GM19238 (cell line): ENCODE data around the gene CIAO2B.
"Not testable (repeated sequence)": the region's sequence is repeated elsewhere in the genome, so short reads cannot be mapped to it uniquely, and the experiment has no call there.

Experiments
- DNase-seq: peaks from one replicate; pipeline ENCODE4 v3.0.0; 2011; ENCODE audit warnings: low spot score; ENCODE audit not compliant: insufficient read length

CIAO2B gene

DNA sequence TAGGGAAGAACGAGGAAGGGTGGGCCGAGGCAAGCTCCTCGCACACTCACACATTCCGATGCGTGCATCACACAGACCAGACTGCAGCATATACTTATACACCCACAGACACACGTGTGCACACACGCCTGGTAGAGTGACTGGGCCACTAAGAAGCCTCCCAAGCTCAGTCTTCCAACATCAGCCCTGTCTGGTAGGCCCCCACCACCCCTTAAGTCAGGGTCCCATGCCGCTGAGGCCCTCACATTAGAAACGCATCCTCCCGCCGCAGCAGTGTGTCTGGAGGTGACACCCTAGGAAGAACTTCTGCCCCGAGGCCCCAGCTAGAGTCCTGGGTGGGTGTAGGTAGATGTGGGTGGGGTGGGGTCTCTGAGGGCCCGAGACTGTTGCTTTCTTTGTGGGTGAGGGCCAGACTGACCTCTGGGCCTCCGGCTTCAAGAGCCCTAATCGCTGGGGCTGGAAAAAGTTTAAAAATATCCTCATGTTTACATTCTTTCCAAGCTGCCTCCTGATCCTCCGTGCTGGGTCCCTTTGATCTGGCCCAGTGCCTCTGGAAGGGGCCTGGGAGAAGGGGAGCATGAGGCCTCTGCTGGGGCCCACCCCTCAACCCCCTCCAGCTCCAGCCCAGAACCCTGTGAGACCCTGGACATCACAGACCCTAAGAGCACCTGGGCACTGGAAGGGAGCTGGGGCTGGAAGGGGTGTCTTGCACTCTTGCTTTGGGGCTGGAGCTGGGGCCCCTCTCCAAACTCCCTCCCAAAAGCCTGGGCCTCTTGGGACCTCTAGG, 29.2 kb downstream of the CIAO2B start:
- no peak for DNase-seq

DNA sequence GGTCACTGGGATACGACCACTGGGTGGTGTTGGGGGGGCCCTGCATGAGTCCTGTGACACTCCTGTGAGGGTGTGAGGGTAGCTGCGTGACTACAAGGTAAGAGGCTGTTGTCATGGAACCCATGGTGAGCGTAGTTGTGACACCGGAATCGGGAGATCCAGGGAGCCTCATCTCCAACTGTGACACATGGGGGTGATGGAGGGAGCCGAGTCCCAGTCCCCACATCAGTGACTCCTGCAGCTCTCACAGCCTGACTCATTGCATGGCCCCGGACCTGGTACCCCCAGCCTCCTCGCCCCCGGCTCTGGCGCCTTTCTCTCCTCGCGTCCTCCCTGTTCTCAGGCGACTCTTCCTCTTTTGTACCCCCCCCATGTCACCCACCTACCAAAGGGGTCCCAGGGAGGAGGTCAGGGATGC, 29.8 kb downstream of the CIAO2B start:
- peak; percentile 2 for DNase-seq

DNA sequence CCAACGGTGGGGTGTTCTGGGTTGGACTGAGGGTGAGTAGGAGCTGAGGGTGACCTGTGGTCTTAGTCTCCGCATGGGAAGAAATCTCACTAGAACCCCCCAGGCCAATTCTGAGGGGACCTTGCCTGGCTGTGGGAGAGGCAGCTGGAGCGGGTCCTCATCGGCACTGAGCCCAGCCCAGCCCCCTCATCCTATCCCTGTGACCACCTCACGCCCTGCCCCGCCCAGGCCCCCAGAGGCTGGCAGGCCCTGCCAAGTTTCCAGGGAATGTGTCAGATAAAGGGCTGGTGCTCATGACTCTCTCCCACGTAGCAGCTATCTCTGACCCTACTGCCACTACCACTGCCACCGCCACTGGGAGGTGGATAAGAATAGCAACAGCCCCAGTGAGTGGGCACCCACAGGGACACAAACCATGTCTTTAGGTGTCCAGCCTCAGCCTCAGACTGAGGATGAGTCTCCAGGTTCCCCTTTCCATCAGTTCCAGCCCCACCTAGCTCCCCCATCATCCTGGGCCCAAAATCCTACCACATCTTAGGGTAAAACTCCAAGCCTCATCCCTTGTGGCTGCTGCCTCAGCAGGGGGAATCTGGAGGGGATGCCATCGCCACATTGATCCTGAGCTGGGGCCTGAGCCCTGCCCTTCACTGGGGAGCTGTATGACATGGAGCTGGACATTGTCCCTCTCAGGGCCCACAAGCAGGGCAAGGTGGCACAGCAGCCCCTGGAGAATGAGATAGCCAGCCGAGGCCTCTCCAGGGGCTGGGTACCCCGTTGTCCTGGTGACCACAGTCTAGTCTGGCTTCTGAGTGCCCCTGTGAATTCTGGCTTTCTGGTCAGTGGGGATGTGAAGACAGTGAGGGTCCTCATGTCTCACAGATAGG, 30.4 kb downstream of the CIAO2B start:
- no peak for DNase-seq

DNA sequence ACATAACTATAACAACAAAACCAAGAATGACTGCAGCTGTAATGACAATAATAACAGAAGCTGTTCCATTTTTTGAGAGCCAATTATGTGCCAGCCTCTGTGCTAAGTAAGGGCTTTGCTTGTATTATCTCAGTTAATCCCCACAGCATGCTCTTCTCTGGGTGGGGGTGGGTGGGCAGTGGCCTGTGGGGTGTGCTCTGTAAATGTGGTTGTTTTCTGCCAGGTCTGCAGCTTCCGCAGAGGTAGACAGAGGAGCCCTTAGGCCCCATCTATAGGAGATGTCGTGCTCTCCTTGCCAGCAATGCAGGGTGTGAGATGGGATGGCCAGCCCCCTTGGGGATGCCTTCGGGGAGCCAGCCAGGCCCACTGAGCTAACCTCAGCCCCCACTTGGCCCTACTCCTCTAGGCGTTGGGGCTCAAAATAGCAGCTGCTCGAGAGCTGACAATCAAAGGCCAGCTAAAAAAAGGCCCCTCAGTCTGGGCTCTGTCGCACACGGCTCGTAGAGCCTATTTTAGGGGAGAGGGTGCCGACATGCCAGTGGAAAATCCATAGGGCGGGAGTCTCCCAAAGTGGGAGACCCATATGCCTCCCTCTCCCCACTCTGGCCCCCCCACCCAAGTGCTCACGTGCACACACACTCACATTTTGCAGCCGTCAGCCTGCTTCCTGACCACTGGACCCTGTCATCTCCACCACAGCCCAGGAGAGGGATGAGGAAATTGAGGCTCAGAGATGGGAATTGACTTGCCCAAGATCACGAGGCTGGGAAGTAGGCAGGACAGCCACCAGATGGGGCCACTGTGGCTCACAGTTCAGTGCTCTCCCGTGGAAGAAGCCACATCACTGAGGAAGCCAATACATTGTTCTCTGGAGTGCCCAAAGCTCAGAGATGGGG, 31.3 kb downstream of the CIAO2B start:
- no peak for DNase-seq

DNA sequence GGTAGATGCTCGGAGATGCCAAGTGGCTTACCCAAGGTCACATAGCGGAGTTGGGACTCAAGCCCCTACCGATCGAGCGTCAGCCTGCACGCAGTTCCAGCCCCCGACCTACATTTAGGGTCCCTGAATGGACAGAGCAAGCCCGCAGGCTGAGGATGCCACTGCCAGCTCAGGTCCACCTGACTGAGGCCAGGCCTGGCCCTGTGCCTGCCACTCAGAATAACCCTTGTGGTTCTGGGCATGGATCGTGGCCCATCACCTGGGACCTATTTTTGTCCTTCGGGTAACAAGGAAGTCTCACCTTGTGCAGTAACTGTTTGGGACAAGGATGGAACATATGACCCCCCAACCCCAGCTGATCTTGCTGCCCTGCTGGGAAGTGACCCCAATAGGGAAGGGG, 32.6 kb downstream of the CIAO2B start:
- no peak for DNase-seq

DNA sequence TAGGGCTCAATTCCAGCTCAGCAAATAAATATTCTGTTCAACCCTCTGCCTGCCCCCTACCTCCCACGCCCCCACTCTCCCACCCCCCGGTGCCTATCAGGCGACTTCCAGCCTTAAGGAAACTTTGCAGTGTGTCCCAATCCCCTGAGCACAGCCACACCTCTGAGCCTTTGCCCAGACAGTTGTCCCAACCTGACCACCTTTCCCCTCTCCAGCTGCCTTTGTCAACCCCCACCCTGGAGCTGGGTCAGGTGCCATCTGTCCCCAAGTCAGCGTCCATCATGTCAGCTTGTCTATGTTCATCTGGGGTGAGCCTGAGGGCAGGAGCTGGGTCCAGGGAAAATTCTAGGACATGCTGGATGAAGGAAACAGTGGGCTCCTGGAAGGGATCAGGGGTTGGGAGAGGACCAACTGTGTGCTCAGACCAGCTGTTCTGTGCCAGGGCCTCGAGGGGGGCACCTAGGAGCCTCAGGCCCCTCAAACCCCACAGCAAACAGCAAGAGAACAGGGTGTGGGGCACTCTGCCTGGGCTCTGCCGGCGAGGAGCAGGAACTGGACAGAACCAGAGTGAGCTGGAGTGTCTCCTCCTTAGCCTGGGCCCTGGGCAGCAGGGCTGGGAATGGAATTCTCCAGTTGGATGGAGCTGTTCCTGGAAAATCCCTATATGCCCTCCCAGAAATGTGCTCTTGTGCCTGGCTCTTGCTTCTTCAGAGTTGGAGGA, 33.3 kb downstream of the CIAO2B start:
- peak; percentile 4 for DNase-seq

DNA sequence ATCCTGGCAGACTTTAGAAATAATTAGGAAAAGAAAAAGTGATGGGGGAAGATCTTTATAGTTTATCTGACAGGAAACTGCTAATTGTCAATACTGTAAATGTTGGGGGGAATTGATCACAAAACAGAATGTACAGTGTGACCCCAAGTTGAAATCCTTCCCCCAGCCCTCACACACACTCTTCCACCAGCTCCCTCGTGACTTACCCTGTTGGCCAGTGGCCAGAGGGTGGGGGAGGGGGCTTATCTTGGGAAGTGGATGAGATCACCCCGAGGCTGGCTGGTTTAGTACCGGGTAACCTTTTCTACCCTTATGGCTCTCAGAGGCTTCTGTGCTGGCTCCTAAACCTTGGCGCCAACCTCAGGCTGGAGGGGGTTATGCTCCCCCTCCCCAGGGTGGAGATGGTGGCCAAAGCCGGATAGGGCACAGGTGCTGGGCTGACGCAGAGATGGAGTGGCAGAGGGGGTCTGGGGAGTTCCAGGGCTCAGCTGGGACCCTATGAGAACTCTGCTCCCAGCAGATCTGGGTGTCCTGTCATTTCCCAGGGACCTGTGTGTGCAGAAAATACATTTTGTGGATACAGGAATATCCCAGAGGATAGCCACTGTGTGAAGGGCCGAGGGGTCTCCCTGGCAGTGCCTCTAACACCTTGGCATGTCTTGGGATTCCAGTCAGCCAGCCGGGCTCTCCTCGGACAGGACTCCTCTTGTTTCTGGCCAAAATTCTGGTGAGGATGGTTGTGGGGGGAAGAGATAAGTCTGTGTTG, 34.1 kb downstream of the CIAO2B start:
- DNase-seq, result peak; percentile 0

DNA sequence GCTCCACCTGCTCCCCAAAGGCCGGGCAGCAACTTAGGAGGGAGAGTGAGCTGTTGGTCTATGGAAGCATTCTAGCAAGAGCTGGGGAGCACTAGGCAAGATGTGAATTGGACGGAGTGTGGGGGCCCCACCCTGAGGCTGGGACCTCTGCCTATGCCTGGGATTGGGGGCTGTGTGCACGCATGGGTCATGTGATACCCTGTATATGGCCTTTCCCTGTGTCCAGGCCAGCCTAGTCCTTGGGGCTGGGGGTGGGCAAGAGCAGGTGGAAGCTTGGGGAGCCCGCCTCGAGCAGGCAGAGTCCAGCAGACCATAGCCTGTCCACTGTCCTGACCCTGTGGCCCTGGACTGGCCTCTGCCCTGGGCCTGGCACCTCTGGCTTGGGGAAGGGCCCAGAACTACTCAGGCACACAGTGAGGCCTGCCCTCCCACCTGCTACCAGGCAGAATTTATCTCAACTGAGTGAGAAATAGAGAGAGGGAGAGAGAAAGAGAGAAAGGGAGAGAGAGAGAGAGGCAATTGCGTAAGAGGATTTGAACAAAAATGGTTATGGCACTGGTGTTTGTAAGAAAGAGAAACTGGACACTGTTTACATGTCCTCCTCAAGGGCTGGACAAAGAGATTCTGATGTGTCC, 34.8 kb downstream of the CIAO2B start:
- DNase-seq, result no peak

DNA sequence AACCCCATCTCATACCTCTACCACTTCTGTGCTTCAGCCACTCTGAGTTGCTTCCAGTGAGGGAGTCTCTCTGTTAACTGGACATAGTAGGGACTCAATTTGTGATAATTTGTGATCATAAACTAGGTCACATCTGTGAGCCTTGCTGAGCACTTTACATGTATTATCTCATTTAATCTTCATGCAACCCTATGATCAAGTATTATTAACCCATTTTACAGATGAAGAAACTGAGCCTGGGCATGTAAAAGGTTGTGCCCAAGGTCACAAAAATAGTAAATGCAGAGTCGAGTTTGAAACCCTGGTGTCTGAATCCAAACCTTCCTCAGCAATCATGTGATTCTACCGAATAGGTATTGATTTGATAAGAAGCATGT, 35.3 kb downstream of the CIAO2B start:
- no peak for DNase-seq

DNA sequence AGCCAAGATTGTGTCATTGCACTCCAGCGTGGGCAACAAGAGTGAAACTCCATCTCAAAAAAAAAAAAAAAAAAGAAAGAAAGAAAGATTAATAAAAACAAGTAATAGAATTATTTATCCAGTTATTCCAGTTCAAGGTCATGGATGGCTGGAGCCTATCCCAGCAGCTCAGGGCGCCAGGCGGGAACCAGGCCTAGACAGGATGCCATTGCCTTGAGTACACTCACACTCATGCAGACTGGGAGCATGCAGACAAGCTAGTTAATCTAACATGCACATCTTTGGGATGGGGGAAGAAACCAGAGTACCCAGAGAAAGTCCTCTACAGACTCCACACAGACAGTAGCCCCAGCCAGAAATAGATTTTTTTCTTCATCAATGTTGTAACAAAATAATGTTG, 36.0 kb downstream of the CIAO2B start:
- no peak for DNase-seq

DNA sequence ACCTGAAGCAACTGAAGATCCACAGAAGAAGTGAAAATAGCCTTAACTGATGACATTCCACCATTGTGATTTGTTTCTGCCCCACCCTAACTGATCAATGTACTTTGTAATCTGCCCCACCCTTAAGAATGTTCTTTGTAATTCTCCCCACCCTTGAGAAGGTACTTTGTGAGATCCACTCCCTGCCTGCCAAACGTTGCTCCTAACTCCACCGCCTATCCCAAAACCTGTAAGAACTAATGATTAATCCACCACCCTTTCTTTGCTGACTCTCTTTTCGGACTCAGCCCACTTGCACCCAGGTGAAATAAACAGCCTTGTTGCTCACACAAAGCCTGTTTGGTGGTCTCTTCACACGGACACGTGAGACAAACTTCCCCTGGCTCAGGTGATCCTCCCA, 37.5 kb downstream of the CIAO2B start:
- not testable (repeated sequence) for DNase-seq

DNA sequence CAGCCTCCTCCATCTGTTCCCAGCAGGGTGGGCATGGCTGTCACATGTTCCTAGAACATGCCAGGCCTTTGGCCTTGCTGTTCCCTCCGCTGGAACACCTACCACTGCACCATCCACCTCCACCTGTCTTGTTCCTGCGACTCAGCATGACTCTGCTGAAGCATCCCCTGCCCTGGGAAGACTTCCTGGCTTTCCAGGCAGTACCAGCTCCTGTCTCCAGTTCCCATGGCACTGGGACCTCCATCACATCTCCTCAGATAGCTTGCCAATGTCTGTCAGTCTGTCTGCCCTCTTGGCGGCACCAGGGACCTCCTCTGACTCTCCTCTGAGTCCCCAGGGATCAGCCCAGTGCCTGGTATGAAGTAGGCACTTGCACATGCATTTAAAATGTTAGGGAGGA, 38.2 kb downstream of the CIAO2B start:
- DNase-seq, result peak; percentile 0

DNA sequence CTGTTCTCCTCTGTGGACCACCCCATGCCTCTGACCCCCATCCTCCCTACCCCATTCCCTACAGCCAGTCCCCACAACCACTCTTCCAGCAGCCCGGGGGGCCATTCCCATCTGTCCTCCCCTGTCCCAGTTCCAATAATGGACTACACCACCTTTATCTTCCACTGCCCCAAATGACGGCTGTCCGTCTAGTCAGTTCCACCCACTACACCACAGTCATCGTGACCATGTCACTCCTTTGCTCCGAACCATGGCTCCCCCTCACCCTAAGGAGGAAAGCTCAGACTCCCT, 38.6 kb downstream of the CIAO2B start:
- no peak for DNase-seq

DNA sequence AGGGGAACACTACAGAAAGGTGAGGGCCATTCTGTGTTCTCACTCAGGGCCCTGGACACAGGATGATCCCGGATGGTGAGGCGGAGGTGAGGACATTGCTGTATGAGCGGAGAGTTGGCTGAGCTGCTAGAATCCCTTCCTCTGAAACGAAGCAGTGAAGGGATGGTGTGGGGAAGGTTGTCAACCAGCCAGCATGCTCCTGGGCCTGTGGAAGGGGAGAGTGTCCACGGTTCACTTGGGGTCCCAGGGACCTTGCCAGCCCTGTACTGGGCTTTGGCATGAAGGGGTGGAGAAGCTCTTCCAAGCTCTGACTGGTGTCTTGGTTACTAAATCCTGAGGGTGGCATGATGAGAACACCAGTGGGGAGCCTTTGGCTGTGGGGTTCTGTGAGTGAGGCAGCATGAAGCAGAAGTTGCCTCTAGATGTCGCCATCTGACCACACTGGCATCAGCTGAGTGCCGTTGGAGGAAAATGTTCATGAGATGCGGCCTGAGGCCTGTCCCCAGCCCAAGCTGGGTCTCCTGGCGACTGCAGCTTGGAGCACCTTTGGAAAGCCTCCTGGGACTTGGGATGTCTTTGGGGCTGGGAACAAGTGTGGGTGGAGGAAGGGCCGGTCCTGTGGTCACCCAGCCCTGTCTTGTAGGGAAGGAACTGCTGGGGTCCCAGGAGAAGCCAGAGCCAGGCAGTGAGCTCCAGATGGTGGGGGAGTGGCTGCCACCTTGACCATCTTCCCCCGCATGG, 39.1 kb downstream of the CIAO2B start:
- peak; percentile 37 for DNase-seq

DNA sequence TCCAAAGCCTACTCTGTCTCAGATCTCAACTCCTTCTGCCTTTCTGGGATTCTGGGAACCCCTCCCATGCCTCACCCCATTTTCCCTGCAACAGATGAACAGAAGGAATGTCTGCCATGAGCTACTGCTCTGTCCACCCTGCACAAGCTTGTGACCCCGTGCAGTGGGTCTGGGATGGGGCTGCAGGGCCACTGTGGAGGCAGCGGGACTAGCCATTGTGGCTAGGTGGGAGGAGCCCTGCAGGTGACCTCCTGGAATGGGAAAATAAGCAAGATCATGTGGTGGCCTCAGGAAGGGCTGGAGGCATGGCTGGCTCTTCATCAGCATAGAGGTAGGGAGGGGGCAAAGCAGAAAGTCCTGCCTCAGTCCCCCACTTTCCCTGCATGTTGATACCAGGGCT, 40.1 kb downstream of the CIAO2B start:
- DNase-seq, result no peak

DNA sequence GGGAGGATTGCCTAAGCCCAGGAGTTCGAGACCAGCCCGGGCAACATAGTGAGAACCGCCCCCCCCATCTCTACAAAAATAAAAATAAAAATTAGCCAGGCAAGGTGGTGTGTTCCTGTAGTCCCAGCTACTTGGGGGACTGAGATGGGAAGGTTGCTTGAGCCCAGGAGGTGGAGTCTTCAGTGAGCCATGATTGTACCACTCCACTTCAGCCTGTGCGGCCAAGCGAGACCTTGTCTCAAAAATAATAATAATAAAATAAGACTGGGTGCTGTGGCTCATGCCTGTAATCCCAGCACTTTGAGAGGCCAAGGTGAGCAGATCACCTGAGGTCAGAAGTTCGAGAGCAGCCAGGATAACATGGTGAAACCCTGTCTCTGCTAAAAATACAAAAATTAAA, 42.4 kb downstream of the CIAO2B start:
- DNase-seq, result no peak

DNA sequence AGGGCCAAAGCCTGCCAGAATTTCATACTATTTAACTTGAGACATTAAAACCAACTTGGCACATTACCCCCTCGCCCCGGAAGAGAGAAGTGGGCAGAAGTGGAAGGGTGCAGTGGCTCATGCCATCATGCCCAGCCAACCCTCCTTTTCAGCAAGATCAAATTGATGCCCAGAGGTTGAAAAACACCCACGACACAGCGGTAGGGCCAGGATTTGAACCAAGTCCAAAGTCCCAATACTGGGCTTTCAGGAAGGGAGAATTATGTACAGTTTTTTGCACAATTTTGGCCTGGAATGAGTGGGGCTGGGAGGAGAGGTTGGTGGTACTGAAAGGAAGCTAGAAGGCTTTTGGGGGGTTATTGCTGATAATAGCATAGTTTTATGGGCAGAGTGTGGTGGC, 42.8 kb downstream of the CIAO2B start:
- DNase-seq, result no peak

DNA sequence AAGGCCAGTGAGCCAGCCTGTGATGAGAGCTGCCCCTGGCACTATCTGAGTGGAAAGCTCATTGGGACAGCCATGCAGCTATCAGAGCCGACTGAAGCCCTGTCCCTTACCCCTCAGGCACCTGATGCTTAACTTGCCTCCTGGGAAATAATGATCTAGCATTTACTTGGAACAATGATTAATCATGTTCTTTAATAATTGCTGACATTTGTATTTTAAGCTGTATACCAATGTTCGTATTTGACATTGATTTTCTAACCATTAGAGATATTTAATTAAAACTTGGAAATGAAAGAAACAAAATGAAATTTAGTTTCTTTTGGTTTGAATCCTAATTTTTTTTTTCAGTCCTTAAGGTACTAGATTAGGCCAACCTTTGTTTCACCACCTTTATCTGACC, 43.4 kb downstream of the CIAO2B start:
- DNase-seq, result no peak

DNA sequence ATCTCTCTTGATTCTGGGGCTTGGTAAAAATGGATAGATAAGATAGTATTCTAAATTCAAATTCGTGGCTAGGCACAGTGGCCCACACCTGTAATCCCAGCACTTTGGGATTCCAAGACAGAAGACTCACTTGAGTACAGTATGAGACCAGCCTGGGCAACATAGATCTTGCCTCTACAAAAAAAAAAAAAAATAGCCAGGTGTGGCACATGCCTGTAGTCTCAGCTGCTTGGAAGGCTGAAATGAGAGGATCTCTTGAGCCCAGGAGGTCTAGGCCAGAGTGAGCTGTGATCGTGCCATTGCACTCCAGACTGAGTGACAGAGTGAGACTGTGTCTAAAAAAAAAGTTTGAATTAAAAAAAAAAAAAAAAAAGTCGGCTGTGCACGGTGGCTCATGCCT, 44.6 kb downstream of the CIAO2B start:
- DNase-seq, result no peak
